ENCODE results near the gene PIGS. TPM values are rescaled to one million over a fixed set of nuclear protein-coding genes. Genes with fewer than 3 reads are reported as not detected.

PIGS gene
- total and polyA plus RNA-seq, 2 donors (not counting 1 experiment from before 2014, with no cell fraction given) = 53.7 to 68.4 TPM

DNA sequence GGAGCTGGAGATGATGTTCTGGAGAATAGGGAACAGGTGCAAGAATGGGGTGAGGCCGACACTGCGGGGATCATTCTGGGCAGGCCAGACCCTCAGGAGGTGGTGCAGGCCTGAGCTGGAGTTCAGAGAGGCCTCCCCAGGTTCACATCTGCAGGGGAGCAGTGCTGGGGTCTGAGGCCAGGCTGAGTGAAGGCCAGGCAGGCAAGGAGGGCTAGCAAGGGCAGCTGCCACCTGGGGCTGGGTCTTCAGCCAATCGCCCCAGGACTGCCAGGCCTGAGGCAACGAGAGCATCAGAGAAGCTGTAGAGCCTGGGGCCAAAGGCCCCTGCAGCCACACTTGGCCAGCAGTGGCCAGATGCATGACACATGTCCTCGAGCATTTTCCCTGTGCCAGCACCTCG is 50.6 kb downstream of the PIGS start:
- TF ChIP-seq EZH2 (IDR thresholded peaks at IDR 0.05; ENCODE audit: low read length, missing control alignments) = no peak
- TF ChIP-seq, protein P1, sequence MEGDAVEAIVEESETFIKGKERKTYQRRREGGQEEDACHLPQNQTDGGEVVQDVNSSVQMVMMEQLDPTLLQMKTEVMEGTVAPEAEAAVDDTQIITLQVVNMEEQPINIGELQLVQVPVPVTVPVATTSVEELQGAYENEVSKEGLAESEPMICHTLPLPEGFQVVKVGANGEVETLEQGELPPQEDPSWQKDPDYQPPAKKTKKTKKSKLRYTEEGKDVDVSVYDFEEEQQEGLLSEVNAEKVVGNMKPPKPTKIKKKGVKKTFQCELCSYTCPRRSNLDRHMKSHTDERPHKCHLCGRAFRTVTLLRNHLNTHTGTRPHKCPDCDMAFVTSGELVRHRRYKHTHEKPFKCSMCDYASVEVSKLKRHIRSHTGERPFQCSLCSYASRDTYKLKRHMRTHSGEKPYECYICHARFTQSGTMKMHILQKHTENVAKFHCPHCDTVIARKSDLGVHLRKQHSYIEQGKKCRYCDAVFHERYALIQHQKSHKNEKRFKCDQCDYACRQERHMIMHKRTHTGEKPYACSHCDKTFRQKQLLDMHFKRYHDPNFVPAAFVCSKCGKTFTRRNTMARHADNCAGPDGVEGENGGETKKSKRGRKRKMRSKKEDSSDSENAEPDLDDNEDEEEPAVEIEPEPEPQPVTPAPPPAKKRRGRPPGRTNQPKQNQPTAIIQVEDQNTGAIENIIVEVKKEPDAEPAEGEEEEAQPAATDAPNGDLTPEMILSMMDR (conservative IDR thresholded peaks at IDR 0.05 in 1 of 2, IDR thresholded peaks at IDR 0.05 in 1 of 2; ENCODE audit: low read depth in 1 of 2, low read length in 2 of 2) = no peak
- Histone ChIP-seq H3K9me3 (ENCODE audit: control insufficient read depth, insufficient read depth, low read depth, low read length) (no peaks in the 10 kb centered on the region), H3K27me3 (ENCODE audit: control insufficient read depth, insufficient read depth, low read length) (no peaks in the 10 kb centered on the region), H3K36me3 (ENCODE audit: control insufficient read depth, insufficient read depth, low read length) (no peaks in the 10 kb centered on the region), H3K9ac (ENCODE audit: insufficient read depth, low read length) (no peak overlapping the region), H3K4me2 (ENCODE audit: extremely low read depth, insufficient read depth, low read length) (no peak overlapping the region), H3K4me1 (ENCODE audit: control insufficient read depth, extremely low read depth, insufficient read depth, low read length) (no peaks in the 10 kb centered on the region), H3K79me2 (ENCODE audit: control insufficient read depth, insufficient read depth, low read length) (no peaks in the 10 kb centered on the region), H2AFZ (ENCODE audit: low read length) (no peak overlapping the region), H4K20me1 (ENCODE audit: control insufficient read depth, extremely low read depth, insufficient read depth, low read length) (no peaks in the 10 kb centered on the region), H3K4me3 (replicated peaks in 1 of 4; ENCODE audit: control extremely low read depth in 1 of 4, insufficient read depth in 1 of 4, low read depth in 3 of 4, low read length in 4 of 4) (no peak overlapping the region), H3K27ac (ENCODE audit: insufficient read depth, low read length) (no peak overlapping the region)
- no peak for DNase-seq (ENCODE audit: low read depth in 2 of 2)

DNA sequence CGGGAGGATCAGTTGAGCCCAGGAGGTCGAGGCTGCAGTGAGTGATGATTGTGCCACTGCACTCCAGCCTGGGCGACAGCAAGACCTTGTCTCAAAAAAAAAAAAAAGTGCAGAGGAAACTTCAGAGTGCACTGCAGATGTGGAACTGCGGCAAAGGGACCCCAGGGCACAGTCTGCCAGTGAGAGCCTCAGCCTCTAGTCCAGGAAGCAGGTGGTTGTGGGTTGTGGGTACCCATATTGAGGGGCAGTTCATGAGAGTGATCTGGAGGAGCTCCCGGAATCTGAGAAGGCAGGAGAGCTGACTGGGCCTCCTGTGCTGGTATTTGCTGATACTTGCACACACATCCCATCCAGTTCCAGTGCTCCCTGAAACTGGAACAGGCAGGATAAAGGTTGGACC is 52.1 kb downstream of the PIGS start:
- Histone ChIP-seq H3K79me2 (ENCODE audit: control insufficient read depth, insufficient read depth, low read length) (no peaks in the 10 kb centered on the region), H4K20me1 (ENCODE audit: control insufficient read depth, extremely low read depth, insufficient read depth, low read length) (no peaks in the 10 kb centered on the region), H3K4me3 (replicated peaks in 1 of 4; ENCODE audit: control extremely low read depth in 1 of 4, insufficient read depth in 1 of 4, low read depth in 3 of 4, low read length in 4 of 4) (no peak overlapping the region), H3K36me3 (ENCODE audit: control insufficient read depth, insufficient read depth, low read length) (no peaks in the 10 kb centered on the region), H3K27me3 (ENCODE audit: control insufficient read depth, insufficient read depth, low read length) (no peaks in the 10 kb centered on the region), H3K9me3 (ENCODE audit: control insufficient read depth, insufficient read depth, low read depth, low read length) (no peaks in the 10 kb centered on the region), H3K27ac (ENCODE audit: insufficient read depth, low read length) (no peak overlapping the region), H3K4me1 (ENCODE audit: control insufficient read depth, extremely low read depth, insufficient read depth, low read length) (no peaks in the 10 kb centered on the region), H2AFZ (ENCODE audit: low read length) (no peak overlapping the region), H3K4me2 (ENCODE audit: extremely low read depth, insufficient read depth, low read length) (no peak overlapping the region), H3K9ac (ENCODE audit: insufficient read depth, low read length) (no peak overlapping the region)
- DNase-seq (ENCODE audit: low read depth in 2 of 2) = no peak
- TF ChIP-seq, protein P1 (conservative IDR thresholded peaks at IDR 0.05 in 1 of 2, IDR thresholded peaks at IDR 0.05 in 1 of 2; ENCODE audit: low read depth in 1 of 2, low read length in 2 of 2) = no peak
- TF ChIP-seq EZH2 (IDR thresholded peaks at IDR 0.05; ENCODE audit: low read length, missing control alignments) = no peak

DNA sequence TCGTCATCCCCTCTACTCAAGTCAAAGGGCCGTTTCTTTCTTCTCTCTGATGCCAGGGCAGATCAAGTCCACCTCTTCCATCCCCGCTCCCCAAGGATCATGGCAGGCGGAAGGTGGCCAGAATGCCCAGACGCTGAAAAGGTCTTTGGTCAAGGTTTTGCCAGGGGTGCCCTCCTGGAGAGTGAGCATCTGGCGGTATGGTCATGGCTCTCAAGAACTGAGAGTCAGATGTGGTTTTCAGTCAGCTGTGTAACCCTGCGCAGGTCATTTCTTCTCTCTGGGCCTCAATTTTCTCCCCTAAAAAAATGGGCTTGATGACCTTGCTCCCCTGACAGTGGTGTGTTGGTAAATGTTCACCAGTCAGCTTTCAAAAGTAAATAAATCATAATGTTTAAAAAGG is 52.7 kb downstream of the PIGS start:
- Histone ChIP-seq H3K79me2 (ENCODE audit: control insufficient read depth, insufficient read depth, low read length) (no peaks in the 10 kb centered on the region), H3K4me3 (replicated peaks in 1 of 4; ENCODE audit: control extremely low read depth in 1 of 4, insufficient read depth in 1 of 4, low read depth in 3 of 4, low read length in 4 of 4) (no peak overlapping the region), H2AFZ (ENCODE audit: low read length) (no peak overlapping the region), H3K27ac (ENCODE audit: insufficient read depth, low read length) (no peak overlapping the region), H3K9ac (ENCODE audit: insufficient read depth, low read length) (no peak overlapping the region), H3K4me1 (ENCODE audit: control insufficient read depth, extremely low read depth, insufficient read depth, low read length) (no peaks in the 10 kb centered on the region), H3K4me2 (ENCODE audit: extremely low read depth, insufficient read depth, low read length) (no peak overlapping the region), H4K20me1 (ENCODE audit: control insufficient read depth, extremely low read depth, insufficient read depth, low read length) (no peaks in the 10 kb centered on the region), H3K27me3 (ENCODE audit: control insufficient read depth, insufficient read depth, low read length) (no peaks in the 10 kb centered on the region), H3K36me3 (ENCODE audit: control insufficient read depth, insufficient read depth, low read length) (no peaks in the 10 kb centered on the region), H3K9me3 (ENCODE audit: control insufficient read depth, insufficient read depth, low read depth, low read length) (no peaks in the 10 kb centered on the region)
- no peak for TF ChIP-seq EZH2 (IDR thresholded peaks at IDR 0.05; ENCODE audit: low read length, missing control alignments)
- TF ChIP-seq, protein P1 (conservative IDR thresholded peaks at IDR 0.05 in 1 of 2, IDR thresholded peaks at IDR 0.05 in 1 of 2; ENCODE audit: low read depth in 1 of 2, low read length in 2 of 2) = no peak
- DNase-seq (ENCODE audit: low read depth in 2 of 2) = no peak
